Measurements from ENCODE around the gene GMPS. TPM values are rescaled to one million over a fixed set of nuclear protein-coding genes. Genes with fewer than 3 reads are reported as not detected.

The GMPS gene
- total RNA-seq, 1 donor from 2014 or later, result 27.6 TPM

DNA sequence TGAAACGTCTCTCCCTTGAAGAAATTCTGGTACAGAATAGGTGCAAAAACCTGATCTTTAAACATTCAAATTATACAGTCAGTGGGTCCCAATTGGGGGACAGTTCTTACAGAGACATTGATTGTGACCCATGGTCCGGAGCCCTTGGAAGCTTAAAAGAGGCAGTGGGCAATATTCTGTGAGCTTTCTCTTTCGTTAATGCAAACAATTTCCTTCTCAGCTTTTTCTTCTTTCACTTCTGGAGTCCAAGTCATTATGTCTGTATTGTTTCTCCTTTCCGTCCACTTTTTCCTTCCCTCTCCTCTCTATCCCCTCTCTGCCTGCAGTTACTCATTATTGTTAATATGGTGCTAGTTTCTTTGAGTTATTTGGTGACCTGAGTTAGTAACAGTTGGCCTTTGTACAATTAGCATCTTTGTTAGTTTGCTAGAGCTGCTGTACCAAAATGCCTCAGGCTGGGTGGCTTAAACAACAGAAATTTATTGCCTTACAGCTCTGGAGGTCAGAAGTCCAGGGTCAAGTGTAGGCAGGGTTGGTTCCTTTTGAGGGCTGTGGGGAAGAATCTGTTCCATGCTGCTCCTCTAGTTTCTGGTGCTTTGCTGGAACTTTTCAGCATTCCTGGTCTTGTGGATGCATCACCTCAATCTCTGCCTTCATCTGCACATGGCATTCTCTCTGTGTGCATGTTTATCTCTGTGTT lies 102.6 kb downstream of the GMPS start:
- DNase-seq, result no peak
- intact Hi-C loops (cut with DNase I), result no loop called here
- ATAC-seq (ENCODE audit: poor library complexity), result no peak

DNA sequence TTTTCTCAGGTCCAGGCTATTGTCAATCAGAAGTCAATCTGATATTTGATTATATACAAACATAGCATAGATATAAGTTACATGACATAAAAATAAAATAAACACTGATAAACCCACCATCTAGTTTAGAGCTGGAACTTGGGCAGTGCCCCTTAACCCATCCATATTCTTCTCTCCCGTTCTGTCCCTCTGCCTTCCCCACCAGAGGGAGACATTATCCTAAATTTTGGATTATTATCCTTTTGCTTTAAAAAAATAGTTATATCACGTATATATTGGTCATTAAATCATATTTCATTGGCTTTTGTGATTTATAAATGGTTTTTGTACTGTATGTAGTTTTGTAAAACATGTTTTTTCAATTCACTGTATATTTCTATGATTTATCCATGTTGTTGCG lies 107.9 kb downstream of the GMPS start:
- intact Hi-C loops (cut with DNase I), result no loop called here
- DNase-seq (no peak), ATAC-seq (ENCODE audit: poor library complexity) (no peak)

DNA sequence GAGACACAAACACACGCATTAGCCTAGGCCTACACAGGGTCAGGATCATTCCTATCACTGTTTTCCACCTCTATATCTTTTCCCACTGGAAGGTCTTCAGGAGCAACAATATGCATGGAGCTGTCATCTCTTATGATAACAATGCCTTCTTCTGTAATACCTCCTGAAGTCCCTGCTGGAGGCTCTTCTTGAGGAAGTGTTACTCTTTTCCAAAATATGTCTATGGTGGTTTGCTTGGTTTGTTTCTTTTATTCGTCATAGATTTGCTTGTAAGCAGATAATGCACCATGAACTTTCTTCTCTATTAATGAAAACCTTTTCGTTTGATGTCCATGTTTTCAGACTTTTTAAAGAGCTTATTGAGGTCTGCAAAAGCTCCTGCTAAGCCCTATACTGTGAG lies 109.3 kb downstream of the GMPS start:
- intact Hi-C loops (cut with DNase I), result no loop called here
- ATAC-seq (ENCODE audit: poor library complexity) (no peak), DNase-seq (no peak)

- intact Hi-C loops (cut with DNase I), result no loop called here
- ATAC-seq (ENCODE audit: poor library complexity) (no peak), DNase-seq (no peak)
These were observed 111.2 kb downstream of the GMPS start for GRCh38 chr3:155981669-155982068.

GRCh38 chr3:155983834-155984474 lies 113.5 kb downstream of the GMPS start:
- DNase-seq (no peak), ATAC-seq (ENCODE audit: poor library complexity) (no peak)
- intact Hi-C loops (cut with DNase I), result no loop called here

- intact Hi-C loops (cut with DNase I), result no loop called here
- DNase-seq (no peak), ATAC-seq (ENCODE audit: poor library complexity) (no peak)
These were observed 114.5 kb downstream of the GMPS start for GRCh38 chr3:155984791-155985417.

GRCh38 chr3:155989536-155989935 lies 119.1 kb downstream of the GMPS start:
- intact Hi-C loops (cut with DNase I), result no loop called here
- no peak for ATAC-seq (ENCODE audit: poor library complexity)
- DNase-seq, result no peak

- DNase-seq (no peak), ATAC-seq (ENCODE audit: poor library complexity) (no peak)
- intact Hi-C loops (cut with DNase I), result no loop called here
These were observed 120.8 kb downstream of the GMPS start for GRCh38 chr3:155991212-155991611.

- no peak for DNase-seq
- intact Hi-C loops (cut with DNase I), result no loop called here
- no peak for ATAC-seq (ENCODE audit: poor library complexity)
These were observed 121.4 kb downstream of the GMPS start for GRCh38 chr3:155991847-155992246.

Other genes starting within 250 kb of the GMPS start
- 1.3 TPM for gene PLCH1, start 125.6 kb upstream of the GMPS start, total RNA-seq
- 7.0 TPM for gene C3orf33, start 64.4 kb upstream of the GMPS start, total RNA-seq
- gene SLC33A1, start 16.2 kb upstream of the GMPS start, total RNA-seq, result 17.6 TPM
- 3.0 TPM for gene KCNAB1, start 249.9 kb downstream of the GMPS start, total RNA-seq